ENCODE measurements around the gene MXI1. TPM values are rescaled to one million over a fixed set of nuclear protein-coding genes. Genes with fewer than 3 reads are reported as not detected.

The MXI1 gene
- total RNA-seq, 4 donors from 2014 or later, result 32.3 to 40.0 (median 36.4) TPM

DNA sequence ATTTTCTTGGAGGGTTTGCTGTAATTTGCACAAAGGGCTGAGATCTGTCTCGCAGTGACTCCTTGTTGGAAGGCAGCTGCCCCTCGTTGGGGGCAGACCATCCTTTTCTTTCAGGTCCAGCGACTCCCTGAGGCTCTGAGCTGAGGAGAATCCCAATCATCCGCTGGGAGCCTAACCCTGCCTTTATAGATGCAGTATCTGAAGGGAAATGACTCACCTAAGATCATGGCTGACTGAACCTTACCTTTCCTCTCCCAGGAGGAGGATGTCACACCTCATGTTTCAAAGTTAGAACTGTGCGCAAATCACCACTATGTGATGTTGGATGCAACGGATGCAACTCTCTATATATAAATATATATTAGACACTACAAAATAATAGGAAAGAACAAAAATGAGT is 36.4 kb upstream of the MXI1 start:
- TF ChIP-seq, protein P1, sequence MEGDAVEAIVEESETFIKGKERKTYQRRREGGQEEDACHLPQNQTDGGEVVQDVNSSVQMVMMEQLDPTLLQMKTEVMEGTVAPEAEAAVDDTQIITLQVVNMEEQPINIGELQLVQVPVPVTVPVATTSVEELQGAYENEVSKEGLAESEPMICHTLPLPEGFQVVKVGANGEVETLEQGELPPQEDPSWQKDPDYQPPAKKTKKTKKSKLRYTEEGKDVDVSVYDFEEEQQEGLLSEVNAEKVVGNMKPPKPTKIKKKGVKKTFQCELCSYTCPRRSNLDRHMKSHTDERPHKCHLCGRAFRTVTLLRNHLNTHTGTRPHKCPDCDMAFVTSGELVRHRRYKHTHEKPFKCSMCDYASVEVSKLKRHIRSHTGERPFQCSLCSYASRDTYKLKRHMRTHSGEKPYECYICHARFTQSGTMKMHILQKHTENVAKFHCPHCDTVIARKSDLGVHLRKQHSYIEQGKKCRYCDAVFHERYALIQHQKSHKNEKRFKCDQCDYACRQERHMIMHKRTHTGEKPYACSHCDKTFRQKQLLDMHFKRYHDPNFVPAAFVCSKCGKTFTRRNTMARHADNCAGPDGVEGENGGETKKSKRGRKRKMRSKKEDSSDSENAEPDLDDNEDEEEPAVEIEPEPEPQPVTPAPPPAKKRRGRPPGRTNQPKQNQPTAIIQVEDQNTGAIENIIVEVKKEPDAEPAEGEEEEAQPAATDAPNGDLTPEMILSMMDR (IDR thresholded peaks at IDR 0.05), result no peak
- DNase-seq (ENCODE audit: low spot score) (no peak), ATAC-seq (ENCODE audit: low FRiP score) (no peak)

DNA sequence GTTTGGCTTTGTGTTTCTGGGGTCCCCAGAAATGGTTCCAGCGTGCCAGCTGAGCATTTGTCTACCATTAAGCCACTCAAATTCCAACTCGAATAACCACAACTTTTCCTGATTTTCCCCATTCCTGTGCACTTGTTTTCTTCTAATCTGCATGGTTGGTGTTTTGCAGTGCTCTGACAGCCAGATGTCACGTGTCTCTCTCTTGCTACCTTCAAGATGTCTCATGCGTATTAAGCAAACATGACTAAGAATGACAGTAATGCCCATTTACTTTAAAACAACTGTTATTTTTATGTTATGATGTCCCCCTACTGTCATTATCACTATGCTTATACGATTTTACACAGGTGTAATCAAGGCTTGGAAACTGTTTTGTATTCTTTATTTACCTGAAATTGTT is 35.2 kb upstream of the MXI1 start:
- no peak for DNase-seq (ENCODE audit: low spot score)
- no peak for ATAC-seq (ENCODE audit: low FRiP score)
- TF ChIP-seq, protein P1 (IDR thresholded peaks at IDR 0.05), result no peak

DNA sequence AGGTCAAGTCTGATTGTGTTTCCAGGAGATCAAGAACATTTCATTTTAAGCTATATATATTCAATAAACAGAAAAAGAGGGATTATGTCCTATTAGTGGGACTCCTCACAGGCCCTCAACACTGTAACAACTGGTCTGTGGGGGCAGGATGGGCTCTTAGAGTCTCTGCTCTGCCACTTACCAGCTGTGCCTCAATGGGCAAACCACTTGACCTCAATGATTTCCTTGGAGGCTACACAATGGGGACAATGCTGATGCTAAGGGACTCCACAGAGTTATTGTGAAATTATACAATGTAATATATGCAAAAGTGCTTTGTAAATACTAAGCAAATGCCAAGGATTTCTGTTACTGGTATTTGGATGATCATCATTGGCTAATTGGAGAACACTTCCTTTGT is 33.2 kb upstream of the MXI1 start:
- no peak for DNase-seq (ENCODE audit: low spot score)
- TF ChIP-seq, protein P1 (IDR thresholded peaks at IDR 0.05), result no peak
- ATAC-seq (ENCODE audit: low FRiP score), result no peak

DNA sequence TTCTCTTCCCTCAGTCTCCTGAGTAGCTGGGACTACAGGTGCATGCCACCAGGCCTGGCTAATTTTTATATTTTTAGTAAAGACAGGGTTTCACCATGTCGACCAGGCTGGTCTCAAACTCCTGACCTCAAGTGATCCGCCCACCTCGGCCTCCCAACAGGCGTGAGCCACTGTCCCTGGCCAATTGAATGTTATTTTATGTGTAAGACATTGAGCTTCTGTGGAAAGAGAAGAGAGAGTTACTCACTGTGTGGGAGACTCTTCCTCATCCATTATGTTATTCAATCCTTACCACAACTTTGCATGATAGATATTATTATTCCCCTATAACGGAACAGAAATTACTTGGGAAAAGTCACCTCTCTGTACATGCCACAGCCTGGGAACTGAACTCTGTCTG is 32.6 kb upstream of the MXI1 start:
- no peak for ATAC-seq (ENCODE audit: low FRiP score)
- DNase-seq (ENCODE audit: low spot score), result no peak
- TF ChIP-seq, protein P1 (IDR thresholded peaks at IDR 0.05), result no peak

DNA sequence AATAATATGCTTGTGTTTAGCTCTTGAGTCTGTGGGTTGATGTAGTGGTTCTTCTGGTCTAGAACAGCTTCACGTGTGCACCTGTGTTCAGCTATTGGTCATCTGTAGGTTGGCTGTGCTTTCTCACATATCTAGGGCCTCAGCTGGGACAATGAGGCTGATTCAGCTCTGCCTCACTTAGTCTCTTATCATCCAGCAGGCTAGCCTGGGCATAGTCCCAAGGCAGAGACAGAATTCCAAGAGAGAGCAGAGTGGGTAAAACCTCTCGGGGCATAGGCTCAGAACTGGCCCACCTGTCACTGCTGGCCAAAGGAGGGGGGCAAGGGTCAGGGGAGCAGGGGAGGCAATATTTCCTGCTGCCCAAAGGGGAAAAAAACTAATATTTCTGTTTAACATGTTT is 32.0 kb upstream of the MXI1 start:
- DNase-seq (ENCODE audit: low spot score) (no peak), ATAC-seq (ENCODE audit: low FRiP score) (no peak)
- TF ChIP-seq, protein P1 (IDR thresholded peaks at IDR 0.05), result no peak

DNA sequence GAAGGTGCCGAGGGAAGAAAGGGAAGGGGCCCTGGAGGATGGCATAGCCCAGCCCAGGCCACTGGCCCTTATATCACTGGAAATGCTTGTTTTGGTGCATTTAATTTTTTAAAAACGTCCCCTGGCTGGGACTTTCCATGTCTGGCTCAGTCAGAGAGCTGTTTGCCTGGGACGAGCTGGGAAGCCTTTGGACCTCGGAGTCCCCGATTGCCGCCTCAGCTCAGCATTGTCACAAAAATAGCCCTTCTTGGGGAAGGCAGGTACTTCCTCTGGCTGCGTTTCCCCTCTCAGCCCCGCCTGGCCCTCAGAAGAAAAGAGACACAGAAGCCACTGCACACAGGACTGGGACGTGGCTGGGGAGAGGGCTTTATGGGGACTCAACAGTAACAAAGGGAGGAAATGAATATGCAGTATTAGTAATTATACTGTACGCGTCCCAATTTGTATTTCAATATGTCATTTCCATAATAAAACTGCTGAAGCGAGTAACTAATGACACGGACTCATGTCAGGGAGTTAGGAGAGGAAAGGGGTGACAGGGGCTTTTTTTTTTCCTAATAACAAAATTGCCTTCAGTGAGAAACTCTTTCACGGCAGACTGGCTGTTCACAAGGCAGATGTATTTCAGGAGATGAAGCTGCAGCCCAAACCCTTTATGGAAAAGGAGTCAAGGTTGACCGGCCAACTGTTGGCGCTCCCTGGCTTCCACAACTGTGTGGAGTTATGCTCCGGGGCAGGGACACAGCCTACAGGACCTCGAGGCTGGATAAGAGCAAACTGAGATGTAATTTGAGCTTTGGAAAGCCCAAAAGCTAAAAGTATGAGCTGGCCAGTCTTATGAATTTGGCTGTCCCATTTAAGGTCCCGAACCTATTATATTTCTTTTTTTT is 31.0 kb upstream of the MXI1 start:
- TF ChIP-seq, protein P1 (IDR thresholded peaks at IDR 0.05), result no peak
- ATAC-seq (ENCODE audit: low FRiP score) (no peak), DNase-seq (ENCODE audit: low spot score) (no peak)

DNA sequence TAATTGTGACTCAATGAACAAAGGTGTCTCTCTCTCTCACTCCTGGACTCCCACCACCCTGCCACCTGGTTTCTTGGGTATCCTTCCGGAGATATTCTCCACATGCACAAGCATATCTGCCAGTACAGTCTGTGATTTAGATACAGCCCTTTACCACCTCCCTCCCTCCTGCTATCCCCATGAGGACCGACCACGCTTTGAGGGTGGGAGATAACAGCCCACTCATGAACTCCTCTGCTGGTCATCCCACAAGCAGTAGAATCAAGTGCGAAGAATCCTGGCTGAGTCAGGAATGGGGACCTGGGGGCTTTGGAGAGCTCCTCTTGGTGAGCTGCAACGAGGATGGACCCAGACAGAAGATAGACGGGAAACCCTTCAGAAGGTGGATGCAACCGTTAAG is 28.2 kb upstream of the MXI1 start:
- ATAC-seq (ENCODE audit: low FRiP score) (no peak), DNase-seq (ENCODE audit: low spot score) (no peak)
- TF ChIP-seq, protein P1 (IDR thresholded peaks at IDR 0.05), result no peak

All from omental fat pad (tissue), 4 donors.